K562 (cell line): Measurements from ENCODE around the gene DPCD. TPM values are rescaled to one million over a fixed set of nuclear protein-coding genes. Genes with fewer than 3 reads are reported as not detected.

Experiments
- ATAC-seq: fragments of 200-7000 bp; cut with Tn5 transposase; 3 replicates; pipeline ENCODE4 v1.9.1; 2020; ENCODE audit warnings: moderate library complexity
- BruUV-seq: library from RNA; stranded (reverse); fragments of 400-500 nt; replicated peaks from 2 replicates; lab custom pipeline; 2021; lab: Mats Ljungman, UMichigan
- CTCF ChIA-PET: fragments of 300-600 bp; formaldehyde crosslinking; extraction: SDS; loops from one replicate; lab custom pipeline; 2021; ENCODE audit warnings: low intra/inter-chr PET ratio; lab: Yijun Ruan, JAX
- POLR2A ChIA-PET: fragments of 300-600, 350-650 bp; sonication (Branson Sonifier 250); formaldehyde crosslinking; extraction: SDS; loops from one replicate; lab custom pipeline; 2021; ENCODE audit warnings: antibody characterized with exemption, inconsistent platforms; lab: Yijun Ruan, JAX
- DNase-seq, 4 experiments: peaks; one replicate each; pipeline versions ENCODE4 v3.0.0 to v3.0.0-alpha.2; 2011 to 2018; ENCODE audit warnings: low spot score in 3 of 4, mixed read lengths in 3 of 4; ENCODE audit errors: extremely low read depth in 1 of 4
- FAIRE-seq: peaks from 2 replicates; lab custom pipeline; 2011; peaks lifted over from hg19 to GRCh38; lab: Jason Lieb, UNC
- H2AFZ ChIP-seq: 2 replicates; pipeline ENCODE4 v1.6.0; 2011; ENCODE audit warnings: low read depth, low read length, control low read depth, inconsistent platforms
- H3K27ac ChIP-seq: fragments of 200-600 bp; 3 replicates; pipeline ENCODE4 v1.8.0; 2011; ENCODE audit warnings: low read depth, mild to moderate bottlenecking, control low read depth, inconsistent platforms, low read length, moderate library complexity, mixed read lengths; ENCODE audit errors: extremely low read depth
- H3K27me3 ChIP-seq, 2 experiments: fragments of 300-600 bp in 1 of 2; 2 replicates in 1 of 2; 3 replicates in 1 of 2; pipeline versions ENCODE4 v1.6.0 to v1.8.0; 2011; ENCODE audit warnings: inconsistent platforms in 2 of 2, low read length in 2 of 2, mild to moderate bottlenecking in 1 of 2, mixed read lengths in 1 of 2, moderate library complexity in 1 of 2; ENCODE audit not compliant: control insufficient read depth in 2 of 2, insufficient read depth in 2 of 2
- H3K36me3 ChIP-seq: fragments of 300-600 bp; 3 replicates; pipeline ENCODE4 v1.8.0; 2011; ENCODE audit warnings: mild to moderate bottlenecking, low read length, inconsistent platforms; ENCODE audit not compliant: control insufficient read depth, insufficient read depth
- H3K4me1 ChIP-seq, 2 experiments: fragments of 200-600 bp in 1 of 2; replicated peaks in 1 of 2; 2 replicates in 1 of 2; 3 replicates in 1 of 2; pipeline versions ENCODE4 v1.5.1 to v1.8.0; 2011; ENCODE audit warnings: inconsistent platforms in 2 of 2, low read length in 2 of 2, mild to moderate bottlenecking in 1 of 2, mixed read lengths in 1 of 2, moderate library complexity in 1 of 2; ENCODE audit not compliant: control insufficient read depth in 2 of 2, insufficient read depth in 2 of 2
- H3K4me2 ChIP-seq: 2 replicates; pipeline ENCODE4 v1.6.1; 2011; ENCODE audit warnings: low read length, control low read depth, inconsistent platforms, mixed read lengths; ENCODE audit not compliant: insufficient read depth
- H3K4me3 ChIP-seq: fragments of 200-600 bp; sonication (generic), shearing (Covaris generic); 2 replicates; pipeline ENCODE4 v1.5.1; 2016; ENCODE audit warnings: control low read depth, inconsistent platforms
- H3K79me2 ChIP-seq: fragments of 200-600 bp; 3 replicates; pipeline ENCODE4 v1.8.0; 2011; ENCODE audit warnings: low read length, inconsistent platforms; ENCODE audit not compliant: control insufficient read depth, insufficient read depth
- H3K9ac ChIP-seq, 2 experiments: 2 replicates each; pipeline versions ENCODE4 v1.6.0 to v1.6.1; 2011; ENCODE audit warnings: low read depth in 2 of 2, low read length in 2 of 2, control low read depth in 1 of 2, inconsistent platforms in 1 of 2, mild to moderate bottlenecking in 1 of 2, mixed read lengths in 1 of 2; ENCODE audit not compliant: insufficient read depth in 1 of 2
- H3K9me1 ChIP-seq: one replicate; pipeline ENCODE4 v1.6.0; 2011; ENCODE audit warnings: inconsistent platforms, mild to moderate bottlenecking, low read length, moderate library complexity; ENCODE audit not compliant: control insufficient read depth, insufficient read depth
- H3K9me3 ChIP-seq: replicated peaks from 2 replicates; pipeline ENCODE4 v1.5.1; 2011; ENCODE audit warnings: low read depth, low read length, inconsistent platforms; ENCODE audit not compliant: control insufficient read depth, insufficient read depth
- H4K20me1 ChIP-seq: replicated peaks from 2 replicates; pipeline ENCODE4 v1.6.1; 2011; ENCODE audit warnings: low read length, inconsistent platforms, mixed read lengths; ENCODE audit not compliant: control insufficient read depth, insufficient read depth
- CBX3 ChIP-seq, 2 experiments: IDR thresholded peaks; 1 replicate in 1 of 2; 2 replicates in 1 of 2; pipeline ENCODE4 v1.6.1; 2012; ENCODE audit warnings: inconsistent platforms in 2 of 2, low read length in 2 of 2, borderline replicate concordance in 1 of 2, control low read depth in 1 of 2
- MBD2 ChIP-seq: sonication (generic); IDR thresholded peaks from 2 replicates; pipeline ENCODE4 v1.6.1; 2016; ENCODE audit warnings: low read depth, borderline replicate concordance
- MEIS2 ChIP-seq: fragments of 450-650 bp; IDR thresholded peaks from 2 replicates; pipeline ENCODE4 v1.6.1; 2014; ENCODE audit warnings: mild to moderate bottlenecking; ENCODE audit not compliant: partially characterized antibody
- SMARCE1 ChIP-seq: fragments of 450-650 bp; IDR thresholded peaks from 2 replicates; pipeline ENCODE4 v1.7.1; 2016; ENCODE audit warnings: mild to moderate bottlenecking
- SRSF1 ChIP-seq: fragments of 200-400 bp; formaldehyde crosslinking; IDR thresholded peaks from 2 replicates; pipeline ENCODE4 v1.6.1; 2017; ENCODE audit warnings: mild to moderate bottlenecking, low read depth, low read length, moderate library complexity
- TBP ChIP-seq: optimal IDR thresholded peaks from 2 replicates; pipeline ENCODE3; 2011; ENCODE audit warnings: low read depth, low read length, improper control_type of control experiment
- ZBED1 ChIP-seq: IDR thresholded peaks from 2 replicates; pipeline ENCODE4 v1.6.1; 2014
- ZEB2 ChIP-seq: fragments of 450-650 bp; IDR thresholded peaks from 2 replicates; pipeline ENCODE4 v1.6.1; 2016
- ZNF311 ChIP-seq: fragments of 250-450 bp; sonication (Bioruptor Pico); IDR thresholded peaks from 2 replicates; pipeline ENCODE4 v1.4.0; 2020; ENCODE audit warnings: mild to moderate bottlenecking, moderate library complexity
- ZNF354B ChIP-seq: fragments of 250-450 bp; sonication (Bioruptor Pico); IDR thresholded peaks from 2 replicates; pipeline ENCODE4 v1.4.0; 2020
- ZNF589 ChIP-seq: fragments of 200-800 bp; sonication (Bioruptor generic); IDR thresholded peaks from 2 replicates; pipeline ENCODE4 v1.6.1; 2016; ENCODE audit warnings: low read depth, missing genetic modification characterization, missing compliant biosample characterization
- WGBS: fragments of 100-300 bp; shearing (Covaris generic); methylation state at CpG from one replicate; pipeline ENCODE4 v1.1.6; 2016; ENCODE audit warnings: low coverage, mixed read lengths; ENCODE audit not compliant: insufficient coverage; ENCODE audit errors: missing lambda C conversion rate; 5-methylcytosine and 5-hydroxymethylcytosine counted together
- in situ Hi-C: fragments of 300-500 bp; cut with MboI; formaldehyde crosslinking; loops from 4 replicates; pipeline ENCODE4 v1.15.0; 2018; ENCODE audit warnings: inconsistent platforms, mixed read lengths
- intact Hi-C: fragments of 100-400 bp; cut with micrococcal nuclease; formaldehyde crosslinking; loops from 2 replicates; pipeline ENCODE4 v1.14.2; 2022
- polyA plus RNA-seq, 8 experiments: library from polyadenylated mRNA; depleted of rRNA in 4 of 8; stranded (reverse) in 5 of 8; unstranded in 3 of 8; fragments of >200 nt; fragmentation: Nextera tagmentation in 2 of 8; fragmentation: Illumina TruSeq in 1 of 8; extraction: Ambion mirVana in 2 of 8; extraction: Trizol in 1 of 8; gene quantifications; 2 replicates each; pipeline versions ENCODE4 v1.2.1 to v1.2.3, GENCODE V29; 2011 to 2014; ENCODE audit warnings: inconsistent platforms in 1 of 8, missing spikeins in 1 of 8
- total RNA-seq, 7 experiments: library from RNA; depleted of rRNA in 6 of 7; stranded (reverse); fragments of >200 nt in 6 of 7; fragmentation: Illumina TruSeq in 2 of 7; extraction: Trizol in 2 of 7; gene quantifications; 2 replicates each; pipeline versions ENCODE4 v1.2.1 to v1.2.3, GENCODE V29; 2011 to 2021; ENCODE audit warnings: low replicate concordance in 1 of 7
- TF ChIP-seq, protein P1 (sequence below), 3 experiments: fragments of 200-800 bp in 1 of 3; sonication (Bioruptor generic) in 1 of 3; sonication (generic) in 1 of 3; formaldehyde crosslinking in 1 of 3; IDR thresholded peaks; 2 replicates each; pipeline versions ENCODE4 v1.6.1 to v1.8.0; 2016 to 2022; ENCODE audit warnings: mild to moderate bottlenecking in 2 of 3, missing compliant biosample characterization in 2 of 3, missing genetic modification characterization in 2 of 3, missing genetic modification reagents in 1 of 3
- TF ChIP-seq, protein P2 (sequence below): fragments of 450-650 bp; formaldehyde crosslinking; IDR thresholded peaks from 2 replicates; pipeline ENCODE4 v1.4.0; 2022; ENCODE audit warnings: missing genetic modification characterization
- TF ChIP-seq, protein P3 (sequence below), 2 experiments: IDR thresholded peaks; 2 replicates each; pipeline ENCODE4 v1.6.1; 2012; ENCODE audit warnings: improper control_type of control experiment in 2 of 2, low read depth in 2 of 2, low read length in 2 of 2, borderline replicate concordance in 1 of 2
- TF ChIP-seq, protein P4 (sequence below): fragments of 450-650 bp; IDR thresholded peaks from 2 replicates; pipeline ENCODE4 v1.6.1; 2016

Gene DPCD
- total and polyA plus RNA-seq, 9 of the 15 experiments (the other 6 are each of a cell fraction or from before 2014, with no cell fraction given): 12.1 to 45.2 (median 20.0) TPM

DNA sequence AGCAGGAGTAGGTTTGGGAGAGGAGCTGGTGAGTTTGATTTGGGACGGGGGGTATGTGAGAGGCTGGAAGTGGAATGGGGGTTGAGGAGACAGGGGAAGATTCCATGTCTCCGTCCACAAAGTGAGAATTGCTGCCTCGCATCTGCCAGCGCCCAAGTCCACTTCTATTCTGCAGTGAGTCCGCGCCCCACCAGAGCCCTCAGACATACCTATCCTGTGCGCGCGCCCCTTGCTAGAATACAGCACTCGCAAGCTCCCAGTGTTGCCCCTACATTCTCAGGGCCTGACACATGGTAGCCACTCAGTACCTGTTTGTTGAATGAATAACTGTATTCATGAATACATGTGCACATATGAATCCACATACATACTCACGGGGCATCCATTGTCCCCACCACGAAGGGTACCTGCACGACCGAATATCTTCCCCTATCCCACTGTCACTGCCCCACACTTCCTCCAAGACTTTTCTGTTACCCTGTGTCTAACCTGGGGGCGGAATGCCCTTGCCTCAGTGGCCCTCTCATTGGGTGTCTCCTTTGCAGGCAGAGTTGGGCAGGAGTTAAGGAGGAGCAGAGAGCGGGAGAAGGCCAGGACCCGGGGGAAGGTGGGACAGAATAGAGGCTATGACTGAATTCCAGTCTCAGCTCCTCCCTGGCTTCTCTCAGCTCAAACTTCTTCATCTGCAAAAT, 19.9 kb upstream of the DPCD start (continued):
- TF ChIP-seq, protein P1, sequence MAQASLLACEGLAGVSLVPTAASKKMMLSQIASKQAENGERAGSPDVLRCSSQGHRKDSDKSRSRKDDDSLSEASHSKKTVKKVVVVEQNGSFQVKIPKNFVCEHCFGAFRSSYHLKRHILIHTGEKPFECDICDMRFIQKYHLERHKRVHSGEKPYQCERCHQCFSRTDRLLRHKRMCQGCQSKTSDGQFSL (CRISPR knock-in tag; IDR thresholded peaks at IDR 0.05): no peak
- TF ChIP-seq, protein P1 (tag; IDR thresholded peaks at IDR 0.05): no peak

DNA sequence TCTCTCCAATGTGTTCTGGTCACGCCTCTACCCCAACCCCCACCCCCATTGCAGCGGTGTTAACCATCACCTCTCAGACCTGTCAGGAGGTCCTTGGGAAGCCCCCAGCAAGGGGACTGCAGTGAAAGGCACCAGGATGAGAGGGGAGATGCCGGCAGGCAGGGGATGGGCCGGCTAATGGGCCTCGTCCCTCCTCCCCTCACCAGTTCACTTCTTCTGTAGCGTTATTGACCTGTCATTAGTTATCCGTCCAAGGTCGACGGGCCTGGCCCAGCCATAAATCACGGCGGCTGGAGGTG, 18.8 kb upstream of the DPCD start:
- in situ Hi-C loops: loop anchor here (5.0 kb wide), 1 partner anchor 267 kb away; no protein-coding TSS in a partner anchor
- POLR2A ChIA-PET: no interaction called here
- no peaks in the 10 kb centered on the region; the same call in 1 of the 2 replicates for H3K9me3 ChIP-seq
- TF ChIP-seq, protein P2, sequence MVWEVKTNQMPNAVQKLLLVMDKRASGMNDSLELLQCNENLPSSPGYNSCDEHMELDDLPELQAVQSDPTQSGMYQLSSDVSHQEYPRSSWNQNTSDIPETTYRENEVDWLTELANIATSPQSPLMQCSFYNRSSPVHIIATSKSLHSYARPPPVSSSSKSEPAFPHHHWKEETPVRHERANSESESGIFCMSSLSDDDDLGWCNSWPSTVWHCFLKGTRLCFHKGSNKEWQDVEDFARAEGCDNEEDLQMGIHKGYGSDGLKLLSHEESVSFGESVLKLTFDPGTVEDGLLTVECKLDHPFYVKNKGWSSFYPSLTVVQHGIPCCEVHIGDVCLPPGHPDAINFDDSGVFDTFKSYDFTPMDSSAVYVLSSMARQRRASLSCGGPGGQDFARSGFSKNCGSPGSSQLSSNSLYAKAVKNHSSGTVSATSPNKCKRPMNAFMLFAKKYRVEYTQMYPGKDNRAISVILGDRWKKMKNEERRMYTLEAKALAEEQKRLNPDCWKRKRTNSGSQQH (CRISPR knock-in tag): no peak
- TF ChIP-seq ZBED1 (no peak), ZNF311 (CRISPR knock-in tag) (no peak), ZNF589 (no peak), CBX3 (IDR thresholded peaks at IDR 0.05; ENCODE audit: borderline replicate concordance in 1 of 2, low read length in 2 of 2) (no peak), SRSF1 (no peak), ZEB2 (no peak), TBP (no peak), MBD2 (no peak), ZNF354B (no peak), MEIS2 (peak; percentile 32), SMARCE1 (no peak)
- TF ChIP-seq, protein P3, sequence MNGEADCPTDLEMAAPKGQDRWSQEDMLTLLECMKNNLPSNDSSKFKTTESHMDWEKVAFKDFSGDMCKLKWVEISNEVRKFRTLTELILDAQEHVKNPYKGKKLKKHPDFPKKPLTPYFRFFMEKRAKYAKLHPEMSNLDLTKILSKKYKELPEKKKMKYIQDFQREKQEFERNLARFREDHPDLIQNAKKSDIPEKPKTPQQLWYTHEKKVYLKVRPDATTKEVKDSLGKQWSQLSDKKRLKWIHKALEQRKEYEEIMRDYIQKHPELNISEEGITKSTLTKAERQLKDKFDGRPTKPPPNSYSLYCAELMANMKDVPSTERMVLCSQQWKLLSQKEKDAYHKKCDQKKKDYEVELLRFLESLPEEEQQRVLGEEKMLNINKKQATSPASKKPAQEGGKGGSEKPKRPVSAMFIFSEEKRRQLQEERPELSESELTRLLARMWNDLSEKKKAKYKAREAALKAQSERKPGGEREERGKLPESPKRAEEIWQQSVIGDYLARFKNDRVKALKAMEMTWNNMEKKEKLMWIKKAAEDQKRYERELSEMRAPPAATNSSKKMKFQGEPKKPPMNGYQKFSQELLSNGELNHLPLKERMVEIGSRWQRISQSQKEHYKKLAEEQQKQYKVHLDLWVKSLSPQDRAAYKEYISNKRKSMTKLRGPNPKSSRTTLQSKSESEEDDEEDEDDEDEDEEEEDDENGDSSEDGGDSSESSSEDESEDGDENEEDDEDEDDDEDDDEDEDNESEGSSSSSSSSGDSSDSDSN (IDR thresholded peaks at IDR 0.05; ENCODE audit: borderline replicate concordance in 1 of 2, low read depth in 2 of 2, low read length in 2 of 2): no peak
- TF ChIP-seq, protein P4, sequence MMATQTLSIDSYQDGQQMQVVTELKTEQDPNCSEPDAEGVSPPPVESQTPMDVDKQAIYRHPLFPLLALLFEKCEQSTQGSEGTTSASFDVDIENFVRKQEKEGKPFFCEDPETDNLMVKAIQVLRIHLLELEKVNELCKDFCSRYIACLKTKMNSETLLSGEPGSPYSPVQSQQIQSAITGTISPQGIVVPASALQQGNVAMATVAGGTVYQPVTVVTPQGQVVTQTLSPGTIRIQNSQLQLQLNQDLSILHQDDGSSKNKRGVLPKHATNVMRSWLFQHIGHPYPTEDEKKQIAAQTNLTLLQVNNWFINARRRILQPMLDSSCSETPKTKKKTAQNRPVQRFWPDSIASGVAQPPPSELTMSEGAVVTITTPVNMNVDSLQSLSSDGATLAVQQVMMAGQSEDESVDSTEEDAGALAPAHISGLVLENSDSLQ: 0 out of 2 replicates have a peak, but pooled peaks have one; percentile 23

More for the DNA sequence above, 18.8 kb upstream of the DPCD start:
- H3K4me2 ChIP-seq: peak overlapping the region; percentile 88; the same call in 1 of the 2 replicates
- H3K9ac ChIP-seq: no peak overlapping the region
- CTCF ChIA-PET: interaction anchor here (1.8 kb wide), 1 partner anchor 355 kb away, joined by 8 read pairs; no protein-coding TSS in a partner anchor
- FAIRE-seq: no peak
- no peak overlapping the region for H3K4me3 ChIP-seq
- H3K27ac ChIP-seq: no peak overlapping the region
- intact Hi-C loops: loop anchor here (5.0 kb wide), 1 partner anchor 357 kb away; no protein-coding TSS in a partner anchor
- H3K9me1 ChIP-seq: no peaks in the 10 kb centered on the region
- no peaks in the 10 kb centered on the region for H3K79me2 ChIP-seq
- WGBS: 14% methylated on average over 10 of the region's 11 CpGs
- no peaks in the 10 kb centered on the region for H4K20me1 ChIP-seq
- 0 out of 2 replicates have a peak overlapping the region, but pooled peaks have one; percentile 90 for H2AFZ ChIP-seq
- no peak for DNase-seq
- no peaks in the 10 kb centered on the region for H3K27me3 ChIP-seq
- BruUV-seq: no TSS peak
- peaks cover 13 to 43% of the 10 kb centered on the region in 2 experiments; a peak in 4 of 5 replicates for H3K4me1 ChIP-seq
- ATAC-seq: no peak
- H3K36me3 ChIP-seq: no peaks in the 10 kb centered on the region
